ENCODE measurements around the gene INO80D.
"Not testable (repeated sequence)": the region's sequence is repeated elsewhere in the genome, so short reads cannot be mapped to it uniquely, and the experiment has no call there.

Gene INO80D

DNA sequence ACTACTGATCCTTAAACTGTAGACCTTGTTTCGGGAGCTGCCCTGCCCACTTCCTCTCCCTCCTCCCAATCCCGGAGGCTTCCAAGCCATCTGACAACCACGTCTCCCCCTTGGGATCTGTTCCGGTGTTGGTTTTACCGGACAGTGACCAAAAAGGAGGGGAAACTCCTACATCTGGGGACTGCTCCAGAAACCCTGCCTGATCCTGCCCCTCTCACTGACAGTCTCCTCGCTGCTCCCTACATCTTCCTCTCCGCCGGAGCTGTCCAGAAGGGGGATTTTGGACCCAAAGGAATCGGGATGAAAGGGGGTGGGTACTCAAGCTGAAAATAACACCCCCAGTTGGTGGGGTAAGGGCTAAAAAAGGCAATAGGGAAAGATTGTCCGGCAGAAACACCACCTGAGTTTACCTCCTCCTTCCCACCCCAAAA lies 1.5 kb downstream of the INO80D start:
- DNase-seq (ENCODE audit: low read depth in 3 of 3), result no peak

DNA sequence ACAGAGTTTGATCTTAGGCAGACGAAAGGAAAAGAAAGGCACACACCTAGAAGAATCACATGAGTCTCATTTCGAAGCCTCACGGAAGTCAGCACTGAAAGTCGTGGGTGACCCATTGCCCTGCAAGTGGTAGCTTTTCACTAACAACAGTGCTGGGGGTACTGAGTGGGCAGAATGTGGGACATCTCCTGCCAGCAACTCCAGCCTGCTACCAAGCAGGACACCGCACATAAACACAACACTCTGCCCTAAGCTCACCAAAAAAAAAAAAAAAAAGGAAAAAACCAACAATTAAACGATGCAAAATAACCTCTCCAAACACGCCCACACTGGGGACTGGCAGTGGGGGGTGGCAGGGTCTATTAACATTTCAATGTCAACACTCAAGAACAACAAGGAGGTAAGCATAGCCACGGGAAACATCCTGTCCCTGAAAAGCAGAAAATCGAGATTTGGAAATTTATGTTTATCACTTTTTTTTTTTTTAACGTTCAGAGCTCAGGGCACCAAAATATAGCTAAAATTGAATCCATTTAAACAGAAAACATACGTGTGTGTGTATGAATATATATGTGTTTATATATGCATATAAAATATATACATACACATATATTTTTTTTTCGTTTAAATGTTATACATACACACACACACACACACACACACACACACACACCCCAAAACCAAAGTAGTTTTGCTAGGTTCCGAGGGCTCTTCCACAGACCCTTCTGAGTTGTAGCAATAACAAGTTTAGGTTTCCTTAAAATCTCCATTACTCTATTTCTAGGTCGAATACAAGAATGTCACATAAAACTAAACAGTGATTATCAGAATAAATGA lies 2.2 kb downstream of the INO80D start:
- no peak for DNase-seq (ENCODE audit: low read depth in 3 of 3)

DNA sequence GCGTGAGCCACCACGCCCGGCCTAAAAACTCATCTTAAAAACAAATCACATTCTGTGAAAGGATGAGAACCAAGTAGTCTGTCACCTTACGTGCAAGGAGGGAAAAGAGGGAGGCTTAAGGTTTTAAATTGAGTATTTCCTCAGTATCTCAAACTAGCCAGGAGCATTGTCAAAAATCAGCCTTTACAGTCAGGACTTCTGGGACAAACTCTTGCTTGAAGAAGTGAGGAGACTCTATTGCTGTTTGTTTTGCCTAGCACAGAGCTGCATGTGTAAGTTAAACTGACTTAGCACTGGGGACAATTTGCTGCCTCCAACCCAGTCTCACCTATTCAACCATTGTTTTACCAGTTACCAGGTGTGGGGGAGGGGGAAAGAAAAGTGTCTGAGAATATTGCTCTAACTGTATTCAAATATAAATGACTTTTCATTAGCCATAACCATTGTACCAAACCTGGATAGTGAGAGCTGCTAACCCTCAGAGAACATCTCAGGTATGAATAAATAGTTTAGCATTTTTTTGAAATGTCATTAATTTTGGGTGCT lies 3.6 kb downstream of the INO80D start:
- DNase-seq (ENCODE audit: low read depth in 3 of 3), result no peak

DNA sequence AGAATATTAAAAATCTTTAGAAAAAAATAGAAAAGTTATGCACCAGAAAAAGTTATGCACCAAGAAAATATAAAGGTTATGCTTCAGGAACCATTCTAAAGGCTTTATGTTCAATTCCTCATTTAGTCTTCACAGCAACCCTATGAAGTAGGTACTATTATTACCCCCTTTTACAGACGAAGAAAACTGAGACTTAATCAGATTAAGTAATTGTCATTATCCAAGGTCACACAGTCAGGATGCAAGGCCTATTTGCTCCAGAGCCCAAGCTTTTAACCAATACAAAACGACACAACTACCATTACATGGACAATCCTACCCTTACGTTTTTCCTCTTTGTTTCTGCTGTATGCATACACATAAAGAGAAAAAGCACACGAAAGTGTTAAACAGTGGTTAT lies 5.0 kb downstream of the INO80D start:
- no peak for DNase-seq (ENCODE audit: low read depth in 3 of 3)

DNA sequence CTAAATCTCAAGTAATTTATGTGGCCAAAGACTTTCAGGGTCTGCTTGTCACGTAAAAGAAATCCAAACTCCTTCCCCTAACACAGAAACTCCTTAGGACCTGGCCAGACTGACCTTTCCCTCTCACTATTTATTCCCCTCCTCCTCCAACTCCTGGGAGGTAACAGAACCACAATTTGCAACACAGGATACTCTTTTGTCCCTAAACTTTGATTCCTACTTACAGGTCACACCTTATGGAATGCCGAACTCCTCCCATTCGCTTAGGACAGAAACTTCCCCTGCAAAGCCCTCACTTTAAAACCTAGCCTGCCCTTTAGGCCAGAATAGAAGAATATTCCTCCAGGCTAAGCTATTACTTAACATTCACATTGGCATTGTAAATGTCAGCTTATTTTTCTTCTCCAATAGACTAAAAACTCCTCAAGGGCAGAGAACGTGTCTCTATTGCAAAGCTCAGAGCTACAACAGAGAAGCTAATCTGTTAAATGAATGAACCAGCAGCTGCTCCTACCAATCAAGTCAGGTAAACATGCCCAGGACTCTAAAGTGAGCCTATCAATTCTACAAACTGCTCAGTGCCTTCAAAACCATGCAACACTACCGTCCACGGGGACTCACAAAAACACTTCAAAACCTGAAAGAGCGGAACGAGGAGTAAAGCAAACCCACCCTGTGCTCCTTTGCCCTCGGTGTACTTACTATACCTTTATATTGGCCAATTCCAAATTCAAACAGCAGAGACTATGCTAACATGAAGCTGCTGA lies 6.1 kb downstream of the INO80D start:
- no peak for DNase-seq (ENCODE audit: low read depth in 3 of 3)

DNA sequence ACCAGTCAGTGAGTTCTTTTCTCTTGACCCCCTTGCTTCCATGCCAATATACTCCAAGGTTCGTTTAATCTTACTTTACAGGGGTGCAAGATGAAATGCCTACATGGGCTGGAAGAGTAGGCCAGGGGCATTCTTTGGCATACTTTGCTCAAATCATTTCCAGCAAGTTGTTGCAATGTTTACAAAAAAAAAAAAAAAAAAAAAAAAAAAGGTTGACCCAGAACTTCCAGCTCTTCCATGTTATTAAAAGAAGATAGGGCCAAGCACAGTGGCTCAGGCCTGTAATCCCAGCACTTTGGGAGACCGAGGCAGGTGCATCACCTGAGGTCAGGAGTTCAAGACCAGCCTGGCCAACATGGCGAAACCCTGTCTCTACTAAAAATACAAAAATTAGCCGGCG lies 8.1 kb downstream of the INO80D start:
- DNase-seq (ENCODE audit: low read depth in 3 of 3), result not testable (repeated sequence)

DNA sequence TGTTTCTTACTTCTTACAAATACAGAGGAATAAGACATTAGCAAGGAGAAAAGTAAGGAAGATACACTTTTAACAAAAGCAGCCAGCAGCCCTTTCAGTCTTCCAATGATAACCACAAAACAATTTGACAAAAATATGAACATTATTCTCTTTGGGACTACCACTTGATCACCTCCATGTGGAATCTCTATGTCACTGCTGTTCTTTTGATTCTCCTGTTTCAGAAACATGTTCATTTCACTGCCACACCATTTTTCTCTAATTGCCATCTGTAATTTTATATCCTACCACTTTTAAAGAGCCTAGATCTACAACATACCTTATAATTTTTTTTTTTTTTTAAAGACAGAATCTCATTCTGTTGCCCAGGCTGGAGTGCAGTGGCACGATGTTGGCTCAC lies 10.9 kb downstream of the INO80D start:
- no peak for DNase-seq (ENCODE audit: low read depth in 3 of 3)

DNA sequence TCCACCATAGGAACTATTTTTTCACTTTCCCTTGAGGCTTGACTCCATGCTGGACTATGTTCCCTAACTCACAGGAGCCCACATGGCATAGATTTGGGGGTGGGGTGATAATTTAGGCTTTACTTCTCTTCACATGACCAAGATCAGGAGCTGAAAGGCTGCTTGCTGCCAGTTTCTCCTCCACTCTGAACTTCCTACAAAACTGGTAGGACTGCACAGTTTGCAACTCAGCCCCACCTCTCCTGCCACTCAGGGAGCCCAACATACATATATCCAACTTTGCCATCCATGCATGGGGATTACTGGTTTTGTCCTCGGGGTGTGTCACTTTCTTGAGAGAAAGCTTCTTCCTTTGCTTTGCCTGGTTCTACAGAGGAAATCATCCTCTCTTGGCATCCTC lies 14.2 kb downstream of the INO80D start:
- DNase-seq (ENCODE audit: low read depth in 3 of 3), result no peak

DNA sequence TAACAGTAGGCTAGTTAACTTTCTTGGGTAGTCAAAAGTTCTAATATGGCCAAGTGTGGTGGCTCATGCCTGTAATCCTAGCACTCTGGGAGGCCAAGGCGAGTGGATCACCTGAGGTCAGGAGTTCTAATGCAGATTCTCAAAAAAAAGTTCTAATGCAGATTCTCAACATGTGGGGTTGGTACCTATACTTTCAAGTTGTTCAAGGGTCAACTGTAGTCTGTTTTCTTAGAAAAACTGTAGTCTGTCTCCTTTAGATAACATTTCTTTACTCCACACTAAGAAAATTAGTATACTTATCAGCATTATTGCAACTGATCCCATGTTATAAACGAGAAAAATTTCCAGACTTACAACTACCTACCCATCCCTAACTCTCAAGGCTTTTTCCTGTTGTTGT lies 16.6 kb downstream of the INO80D start:
- DNase-seq (ENCODE audit: low read depth in 3 of 3), result no peak

DNA sequence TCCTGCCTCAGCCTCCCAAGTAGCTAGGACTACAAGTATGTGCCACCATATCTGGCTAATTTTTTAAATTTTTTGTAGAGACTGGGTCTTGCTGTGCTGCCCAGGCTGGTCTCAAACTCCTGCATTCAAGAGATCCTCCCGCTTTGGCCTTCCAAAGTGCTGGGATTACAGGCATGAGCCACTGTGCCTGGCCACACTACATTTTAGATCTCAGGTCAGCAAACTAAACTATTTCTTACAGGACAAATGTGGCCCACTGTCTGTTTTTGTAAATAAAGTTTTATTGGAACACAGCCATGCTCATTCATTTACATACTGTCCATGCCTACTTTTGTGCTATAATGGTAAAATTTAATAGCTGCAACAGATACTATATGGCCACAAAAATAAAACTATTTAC lies 17.8 kb downstream of the INO80D start:
- DNase-seq (ENCODE audit: low read depth in 3 of 3), result no peak

DNA sequence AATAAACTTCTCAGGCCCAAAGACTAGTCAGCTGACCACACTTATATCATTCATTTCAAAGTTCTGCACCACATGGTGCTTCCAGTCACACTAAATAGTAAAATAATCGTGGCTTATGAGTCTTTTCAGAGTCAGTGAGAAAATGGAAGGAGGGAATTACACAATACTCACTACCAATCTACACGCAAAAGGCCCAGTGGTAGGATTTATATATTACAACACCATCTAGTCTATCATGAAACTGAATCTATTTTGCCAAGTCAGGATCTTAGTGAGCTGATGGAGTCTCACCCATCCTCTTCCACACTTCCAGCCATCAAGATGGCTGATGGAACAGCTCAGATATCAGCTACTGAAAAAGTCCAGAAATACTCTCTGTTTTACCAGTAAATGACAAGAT lies 21.9 kb downstream of the INO80D start:
- no peak for DNase-seq (ENCODE audit: low read depth in 3 of 3)

DNA sequence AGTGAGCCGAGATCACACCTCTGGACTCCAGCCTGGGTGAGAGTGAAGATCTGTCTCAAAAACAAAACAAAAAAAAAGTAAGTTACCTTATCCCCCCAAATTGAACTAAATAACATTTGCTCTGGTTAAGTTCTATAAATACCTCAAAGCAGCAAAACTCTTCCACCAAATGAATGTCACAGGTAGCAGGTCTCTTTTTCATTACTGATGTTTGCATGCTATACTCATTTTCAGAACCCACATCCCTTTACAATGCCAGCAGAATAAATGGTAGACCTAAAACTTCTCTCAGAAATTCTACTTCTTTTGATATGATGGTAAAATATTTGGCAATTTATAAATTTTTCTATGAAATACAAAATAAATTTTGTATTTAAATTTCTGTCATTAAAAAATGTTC lies 22.3 kb downstream of the INO80D start:
- no peak for DNase-seq (ENCODE audit: low read depth in 3 of 3)

DNA sequence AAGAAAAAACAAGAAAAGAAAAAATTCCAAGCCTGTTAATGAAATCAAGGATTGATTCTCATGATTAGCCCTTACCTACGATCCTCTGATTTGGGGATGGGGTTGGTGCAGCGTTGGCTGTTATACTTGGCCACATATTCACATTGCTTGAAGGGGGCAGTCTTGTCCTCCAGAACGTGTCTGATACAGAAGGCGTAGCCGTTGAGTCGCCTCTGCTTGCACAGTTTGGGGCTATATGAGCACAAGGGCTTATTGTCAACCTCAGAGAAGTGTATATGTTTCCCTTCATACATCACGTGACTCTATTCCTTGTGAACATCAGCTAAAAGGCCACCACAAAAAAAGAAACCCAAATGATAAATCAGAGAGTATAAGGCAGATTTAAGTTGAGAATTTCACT lies 23.2 kb downstream of the INO80D start:
- no peak for DNase-seq (ENCODE audit: low read depth in 3 of 3)

DNA sequence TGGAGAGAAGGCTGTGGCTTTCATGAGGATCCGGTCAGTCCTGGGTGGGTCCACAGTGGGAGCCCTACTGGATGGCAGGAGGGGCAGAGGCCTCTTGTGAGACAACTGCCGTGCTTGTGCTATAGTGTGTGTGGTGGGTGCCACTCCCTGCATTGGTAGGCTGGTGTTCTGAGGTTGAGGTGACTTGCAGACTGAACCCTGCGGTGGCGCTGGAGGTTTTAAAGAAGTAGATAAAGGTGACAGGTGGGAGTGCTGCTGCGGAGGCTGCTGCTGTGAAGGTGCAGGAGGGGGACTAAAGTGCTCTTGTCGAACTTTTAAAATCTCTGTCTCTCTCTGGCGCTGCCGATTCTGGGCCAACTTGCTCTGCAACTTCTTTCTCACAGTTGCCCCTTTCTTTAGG lies 29.7 kb downstream of the INO80D start:
- no peak for DNase-seq (ENCODE audit: low read depth in 3 of 3)

DNA sequence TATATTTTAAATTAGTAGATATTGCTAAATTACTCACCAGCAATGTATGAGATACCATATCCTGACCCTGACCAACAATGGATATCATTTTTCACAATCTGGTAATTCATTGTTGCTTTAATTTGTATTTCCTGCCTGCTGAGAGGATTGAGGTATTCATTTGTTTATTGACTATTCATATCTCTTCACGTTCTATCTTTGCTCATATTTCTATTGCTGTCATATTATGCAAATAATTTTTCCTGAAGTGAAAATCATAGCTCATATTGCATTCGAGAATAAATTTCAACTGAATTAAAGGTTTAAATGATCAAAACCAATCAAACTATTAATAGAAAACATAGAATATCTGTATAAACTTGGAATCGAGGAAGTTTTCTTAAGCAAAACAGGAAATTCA lies 31.0 kb downstream of the INO80D start:
- DNase-seq (ENCODE audit: low read depth in 3 of 3), result no peak

DNA sequence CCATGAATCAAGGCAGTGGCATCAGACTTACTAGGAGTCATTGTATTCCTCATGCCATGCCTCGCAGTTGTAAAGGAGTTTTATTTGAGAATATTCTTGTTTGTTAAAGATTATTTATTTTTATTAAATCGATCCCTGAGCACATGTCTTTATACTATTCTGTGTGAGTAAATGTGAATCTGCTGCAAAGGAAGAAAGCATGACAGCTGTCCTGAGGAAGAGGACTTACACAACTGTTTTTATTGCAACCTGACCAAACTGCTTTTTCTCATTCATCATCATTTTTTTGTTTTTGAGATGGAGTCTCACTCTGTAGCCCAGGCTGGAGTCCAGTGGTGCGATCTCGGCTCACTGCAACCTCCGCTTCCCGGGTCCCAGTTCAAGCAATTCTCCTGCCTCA lies 34.1 kb downstream of the INO80D start:
- no peak for DNase-seq (ENCODE audit: low read depth in 3 of 3)

DNA sequence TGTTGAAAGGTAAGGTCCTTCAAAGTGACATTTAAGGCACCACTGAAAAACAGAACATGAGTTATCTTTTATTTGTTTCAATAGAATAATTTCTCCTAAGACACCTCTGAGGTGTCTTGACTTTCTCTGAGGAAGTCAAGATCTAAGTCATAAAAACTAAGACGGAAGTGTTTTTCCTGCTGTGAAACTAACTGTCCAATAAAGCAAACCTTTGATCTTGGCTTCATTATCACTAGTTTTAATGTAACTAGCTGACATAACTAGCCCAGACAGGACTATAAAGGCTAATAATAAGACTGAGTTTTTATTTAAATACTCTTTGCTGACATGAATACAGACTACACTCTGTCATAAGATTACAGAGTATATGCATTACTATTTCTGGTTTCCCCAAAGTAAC lies 36.6 kb downstream of the INO80D start:
- DNase-seq (ENCODE audit: low read depth in 3 of 3), result no peak

DNA sequence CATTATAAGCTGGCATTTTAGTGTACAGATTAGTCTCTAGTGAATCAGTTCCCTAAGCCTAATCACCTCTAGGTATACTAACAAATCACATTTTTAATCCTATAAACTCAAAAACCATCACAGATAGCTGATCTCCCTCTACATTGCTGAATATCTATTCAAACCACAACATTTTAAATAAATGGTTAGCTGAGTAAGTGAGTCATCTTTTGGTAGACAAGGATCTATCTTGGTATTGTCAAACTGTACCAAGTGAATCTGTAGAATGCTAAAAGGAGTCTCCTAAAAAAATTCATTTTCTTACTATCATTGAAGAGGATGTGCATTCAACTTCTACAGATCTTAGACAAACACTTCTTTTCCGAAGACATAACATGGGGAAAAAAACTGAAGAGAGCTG lies 40.7 kb downstream of the INO80D start:
- no peak for DNase-seq (ENCODE audit: low read depth in 3 of 3)

DNA sequence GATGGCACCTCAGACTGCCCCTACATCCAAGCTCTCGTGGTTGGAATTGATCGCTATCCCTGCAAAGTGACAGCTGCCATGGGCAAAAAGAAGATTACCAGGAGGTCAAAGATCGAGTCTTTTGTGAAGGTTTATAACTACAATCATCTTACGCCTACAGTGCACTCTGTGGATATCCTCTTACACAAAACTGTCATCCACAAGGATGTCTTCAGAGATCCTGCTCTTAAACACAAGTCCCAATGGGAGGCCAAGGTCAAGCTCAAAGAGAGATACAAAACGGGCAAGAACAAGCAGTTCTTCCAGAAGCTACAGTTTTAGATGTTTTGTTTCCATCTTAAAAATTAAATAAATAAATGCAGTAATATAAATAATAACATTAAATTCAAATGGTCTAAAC lies 45.4 kb downstream of the INO80D start:
- no peak for DNase-seq (ENCODE audit: low read depth in 3 of 3)

DNA sequence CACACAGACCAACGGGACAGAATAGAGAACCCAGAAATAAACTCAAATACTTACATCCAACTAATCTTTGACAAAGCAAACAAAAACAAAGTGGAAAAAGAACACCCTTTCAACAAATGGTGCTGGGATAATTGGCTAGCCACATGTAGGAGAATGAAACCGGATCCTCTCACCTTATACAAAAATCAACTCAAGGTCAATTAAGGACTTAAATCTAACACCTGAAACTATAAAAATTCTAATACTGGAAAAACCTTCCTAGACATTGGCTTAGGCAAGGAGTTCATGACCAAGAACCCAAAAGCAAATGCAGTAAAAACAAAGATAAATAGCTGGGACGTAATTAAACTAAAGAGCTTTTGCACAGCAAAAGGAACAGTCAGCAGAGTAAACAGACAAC lies 50.6 kb downstream of the INO80D start:
- not testable (repeated sequence) for DNase-seq (ENCODE audit: low read depth in 3 of 3)

DNA sequence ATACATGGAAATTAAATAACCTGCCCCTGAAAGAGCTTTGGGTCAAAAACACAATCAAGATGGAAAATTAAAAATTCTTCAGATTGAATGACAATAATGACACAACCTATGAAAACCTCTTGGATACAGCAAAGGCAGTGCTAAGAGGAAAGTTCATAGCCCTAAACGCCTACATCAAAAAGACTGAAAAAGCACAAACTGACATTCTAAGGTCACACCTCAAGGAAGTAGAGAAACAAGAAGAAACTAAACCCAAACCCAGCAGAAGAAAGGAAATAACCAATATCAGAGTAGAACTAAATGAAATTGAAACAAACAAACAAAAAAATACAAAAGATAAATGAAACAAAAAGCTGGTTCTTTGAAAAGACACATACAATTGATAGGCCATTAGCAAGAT lies 52.5 kb downstream of the INO80D start:
- DNase-seq (ENCODE audit: low read depth in 3 of 3), result not testable (repeated sequence)

DNA sequence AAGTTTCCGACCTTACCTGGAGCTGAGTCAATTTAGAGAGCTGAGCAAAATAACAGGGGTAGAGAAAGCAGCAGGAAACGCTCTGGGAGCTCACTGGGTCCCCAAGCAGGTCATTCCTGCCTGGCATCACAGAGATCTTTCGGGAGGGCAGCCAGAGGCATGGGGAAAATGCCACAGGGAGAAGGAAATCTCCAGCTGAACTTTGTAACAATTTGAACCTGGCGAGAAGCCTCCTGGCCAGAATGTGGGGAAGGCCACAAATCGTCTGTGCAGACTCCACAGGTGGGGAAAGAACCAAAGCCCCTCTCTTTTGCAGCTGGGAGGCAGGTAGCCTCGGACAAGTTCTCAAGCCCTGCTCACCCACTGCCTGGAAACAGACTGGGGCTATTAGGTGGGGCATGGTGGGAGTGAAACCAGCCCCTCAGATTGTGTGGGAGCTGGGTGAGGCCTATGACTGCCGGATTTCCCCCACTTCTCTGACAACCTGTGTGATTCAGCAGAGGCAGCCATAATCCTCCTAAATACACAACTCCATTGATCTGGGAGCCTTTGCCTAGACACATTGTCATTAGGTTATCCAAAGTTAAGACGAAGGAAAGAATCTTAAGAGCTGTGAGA lies 53.9 kb downstream of the INO80D start:
- no peak for DNase-seq (ENCODE audit: low read depth in 3 of 3)

Data from stimulated activated CD4-positive, alpha-beta T cell treated with anti-CD3 and anti-CD28 coated beads, TNF-alpha, amount 100 ng/mL, for 48 hours (primary cell).